Measurements from ENCODE around the gene CUX1.

DNA sequence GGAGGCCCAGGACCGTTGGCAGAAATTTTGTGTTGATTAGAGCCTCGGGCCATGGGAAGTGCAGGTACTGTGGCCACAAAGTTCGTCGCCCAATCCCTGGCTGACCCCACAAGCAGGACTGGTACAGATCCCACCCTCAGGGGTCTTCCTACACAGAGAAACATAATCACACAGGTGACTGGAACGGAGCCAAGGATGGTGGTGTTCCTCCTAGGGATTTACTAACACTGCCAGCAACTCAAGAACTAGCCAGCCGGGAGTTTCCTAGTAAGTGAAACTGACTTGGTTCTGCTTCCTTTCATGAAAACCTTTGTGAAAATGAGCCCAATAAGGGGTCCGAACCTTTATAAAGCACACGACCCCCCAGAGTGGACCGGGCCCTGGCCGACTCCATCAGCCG lies 5.7 kb downstream of the CUX1 start:
- TF ChIP-seq, protein P1, sequence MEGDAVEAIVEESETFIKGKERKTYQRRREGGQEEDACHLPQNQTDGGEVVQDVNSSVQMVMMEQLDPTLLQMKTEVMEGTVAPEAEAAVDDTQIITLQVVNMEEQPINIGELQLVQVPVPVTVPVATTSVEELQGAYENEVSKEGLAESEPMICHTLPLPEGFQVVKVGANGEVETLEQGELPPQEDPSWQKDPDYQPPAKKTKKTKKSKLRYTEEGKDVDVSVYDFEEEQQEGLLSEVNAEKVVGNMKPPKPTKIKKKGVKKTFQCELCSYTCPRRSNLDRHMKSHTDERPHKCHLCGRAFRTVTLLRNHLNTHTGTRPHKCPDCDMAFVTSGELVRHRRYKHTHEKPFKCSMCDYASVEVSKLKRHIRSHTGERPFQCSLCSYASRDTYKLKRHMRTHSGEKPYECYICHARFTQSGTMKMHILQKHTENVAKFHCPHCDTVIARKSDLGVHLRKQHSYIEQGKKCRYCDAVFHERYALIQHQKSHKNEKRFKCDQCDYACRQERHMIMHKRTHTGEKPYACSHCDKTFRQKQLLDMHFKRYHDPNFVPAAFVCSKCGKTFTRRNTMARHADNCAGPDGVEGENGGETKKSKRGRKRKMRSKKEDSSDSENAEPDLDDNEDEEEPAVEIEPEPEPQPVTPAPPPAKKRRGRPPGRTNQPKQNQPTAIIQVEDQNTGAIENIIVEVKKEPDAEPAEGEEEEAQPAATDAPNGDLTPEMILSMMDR (IDR thresholded peaks at IDR 0.05): no peak
- TF ChIP-seq POLR2A (IDR thresholded peaks at IDR 0.05) (no peak), EP300 (IDR thresholded peaks at IDR 0.05) (no peak)

Data from ovary (tissue), 3 donors.